ENCODE data around the gene ADGRD1. TPM values are rescaled to one million over a fixed set of nuclear protein-coding genes. Genes with fewer than 3 reads are reported as not detected.

The ADGRD1 gene
- total and polyA plus RNA-seq, 12 donors: 0.87 to 6.0 (median 1.6) TPM

GRCh38 chr12:131044760-131045381 is 91.2 kb downstream of the ADGRD1 start:
- TF ChIP-seq, protein P1, sequence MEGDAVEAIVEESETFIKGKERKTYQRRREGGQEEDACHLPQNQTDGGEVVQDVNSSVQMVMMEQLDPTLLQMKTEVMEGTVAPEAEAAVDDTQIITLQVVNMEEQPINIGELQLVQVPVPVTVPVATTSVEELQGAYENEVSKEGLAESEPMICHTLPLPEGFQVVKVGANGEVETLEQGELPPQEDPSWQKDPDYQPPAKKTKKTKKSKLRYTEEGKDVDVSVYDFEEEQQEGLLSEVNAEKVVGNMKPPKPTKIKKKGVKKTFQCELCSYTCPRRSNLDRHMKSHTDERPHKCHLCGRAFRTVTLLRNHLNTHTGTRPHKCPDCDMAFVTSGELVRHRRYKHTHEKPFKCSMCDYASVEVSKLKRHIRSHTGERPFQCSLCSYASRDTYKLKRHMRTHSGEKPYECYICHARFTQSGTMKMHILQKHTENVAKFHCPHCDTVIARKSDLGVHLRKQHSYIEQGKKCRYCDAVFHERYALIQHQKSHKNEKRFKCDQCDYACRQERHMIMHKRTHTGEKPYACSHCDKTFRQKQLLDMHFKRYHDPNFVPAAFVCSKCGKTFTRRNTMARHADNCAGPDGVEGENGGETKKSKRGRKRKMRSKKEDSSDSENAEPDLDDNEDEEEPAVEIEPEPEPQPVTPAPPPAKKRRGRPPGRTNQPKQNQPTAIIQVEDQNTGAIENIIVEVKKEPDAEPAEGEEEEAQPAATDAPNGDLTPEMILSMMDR (IDR thresholded peaks at IDR 0.05): no peak
- no peak for TF ChIP-seq POLR2A (IDR thresholded peaks at IDR 0.05)
- Histone ChIP-seq H3K9me3 (replicated peaks in 1 of 3) (no peaks in the 10 kb centered on the region), H3K4me3 (no peak overlapping the region), H3K27ac (no peak overlapping the region), H3K36me3 (replicated peaks in 1 of 2) (no peaks in the 10 kb centered on the region), H3K4me1 (replicated peaks in 1 of 2) (no peaks in the 10 kb centered on the region), H3K27me3 (no peaks in the 10 kb centered on the region)
- intact Hi-C loops (cut with DNase I): no loop called here
- WGBS, 4 donors: 92 to 94% (median 93%) methylated on average over 44 to 56 of the region's 56 CpGs
- DNase-seq: no peak

DNA sequence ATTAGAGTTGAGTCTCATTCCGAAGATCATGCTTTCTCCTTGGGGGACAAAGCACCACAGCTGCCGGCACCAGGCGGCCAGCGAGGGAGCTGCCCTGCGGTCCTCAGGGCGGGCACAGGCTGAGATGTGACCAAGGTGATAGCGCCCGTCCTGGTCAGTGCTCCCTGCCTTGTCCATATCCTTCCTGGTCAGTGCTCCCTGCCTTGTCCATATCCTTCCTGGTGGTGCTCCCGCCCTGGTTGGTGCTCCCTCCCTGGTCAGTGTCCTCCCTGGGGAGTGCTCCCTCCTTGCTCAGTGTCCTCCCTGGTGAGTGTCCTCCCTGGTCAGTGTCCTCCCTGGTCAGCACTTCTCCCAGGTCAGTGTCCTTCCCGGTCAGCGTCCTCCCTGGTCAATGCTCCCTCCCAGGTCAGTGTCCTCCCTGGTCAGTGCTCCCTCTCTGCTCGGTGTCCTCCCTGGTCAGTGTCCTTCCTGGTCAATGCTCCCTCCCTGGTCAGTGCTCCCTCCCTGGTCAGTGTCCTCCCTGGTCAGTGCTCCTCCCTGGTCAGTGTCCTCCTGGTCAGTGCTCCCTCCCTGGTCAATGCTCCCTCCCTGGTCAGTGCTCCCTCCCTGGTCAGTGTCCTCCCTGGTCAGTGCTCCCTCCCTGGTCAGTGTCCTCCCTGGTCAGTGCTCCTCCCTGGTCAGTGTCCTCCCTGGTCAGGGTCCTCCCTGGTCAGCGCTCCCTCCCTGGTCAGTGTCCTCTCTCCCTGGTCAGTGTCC is 92.2 kb downstream of the ADGRD1 start:
- H3K4me1 ChIP-seq (replicated peaks in 1 of 2): no peaks in the 10 kb centered on the region
- 87 to 93% (median 92%) methylated on average over 6 to 13 of the region's 13 CpGs for WGBS, 4 donors
- no peak for DNase-seq
- no peaks in the 10 kb centered on the region for H3K9me3 ChIP-seq (replicated peaks in 1 of 3)
- H3K27me3 ChIP-seq: no peaks in the 10 kb centered on the region
- no peak overlapping the region for H3K27ac ChIP-seq
- no peaks in the 10 kb centered on the region for H3K36me3 ChIP-seq (replicated peaks in 1 of 2)
- H3K4me3 ChIP-seq: no peak overlapping the region
- intact Hi-C loops (cut with DNase I): no loop called here
- TF ChIP-seq, protein P1 (IDR thresholded peaks at IDR 0.05): no peak
- no peak for TF ChIP-seq POLR2A (IDR thresholded peaks at IDR 0.05)

DNA sequence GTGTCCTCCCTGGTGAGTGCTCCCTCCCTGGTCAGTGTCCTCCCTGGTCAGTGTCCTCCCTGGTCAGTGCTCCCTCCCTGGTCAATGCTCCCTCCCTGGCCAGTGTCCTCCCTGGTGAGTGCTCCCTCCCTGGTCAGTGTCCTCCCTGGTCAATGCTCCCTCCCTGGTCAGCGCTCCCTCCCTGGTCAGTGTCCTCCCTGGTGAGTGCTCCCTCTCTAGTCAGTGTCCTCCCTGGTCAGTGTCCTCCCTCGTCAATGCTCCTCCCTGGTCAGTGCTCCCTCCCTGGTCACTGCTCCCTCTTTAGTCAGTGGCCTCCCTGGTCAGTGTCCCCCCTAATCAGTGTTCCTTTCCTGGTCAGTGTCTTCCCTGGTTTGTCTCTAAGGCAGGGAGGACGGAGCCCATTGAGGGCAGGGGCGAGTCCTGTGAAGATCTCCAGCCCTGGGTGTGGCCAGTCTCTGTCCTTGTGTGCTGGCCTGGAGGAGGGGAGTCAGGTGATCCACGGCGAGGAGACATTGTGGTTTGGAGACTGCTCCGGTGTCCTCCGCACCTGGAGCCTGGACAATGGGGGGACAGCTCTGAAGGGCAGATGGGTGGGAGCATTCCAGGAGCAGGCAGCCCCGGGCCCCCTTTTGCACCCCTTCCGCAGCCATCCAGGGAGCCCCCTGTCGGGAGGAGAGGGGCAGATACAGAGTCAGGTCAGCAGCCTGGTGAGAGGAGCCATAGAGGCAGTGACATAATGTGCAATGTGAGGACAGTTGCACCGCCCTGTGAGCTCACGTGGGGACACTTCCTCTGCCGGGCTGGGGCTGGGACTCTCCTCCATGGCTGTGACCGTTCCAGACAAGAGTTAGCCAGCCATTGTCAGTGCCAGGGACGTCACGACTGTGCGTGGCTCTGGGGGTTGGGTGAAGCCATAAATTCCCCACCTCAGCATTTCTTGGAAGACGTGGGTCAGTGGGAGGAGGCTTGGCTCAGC is 93.4 kb downstream of the ADGRD1 start:
- DNase-seq: no peak
- Histone ChIP-seq H3K4me3 (no peak overlapping the region), H3K27me3 (no peaks in the 10 kb centered on the region), H3K36me3 (replicated peaks in 1 of 2) (no peaks in the 10 kb centered on the region), H3K27ac (no peak overlapping the region), H3K9me3 (replicated peaks in 1 of 3) (no peaks in the 10 kb centered on the region), H3K4me1 (replicated peaks in 1 of 2) (no peaks in the 10 kb centered on the region)
- 66 to 84% (median 71%) methylated on average over 17 to 19 of the region's 19 CpGs for WGBS, 4 donors
- intact Hi-C loops (cut with DNase I): no loop called here
- TF ChIP-seq, protein P1 (IDR thresholded peaks at IDR 0.05): no peak
- no peak for TF ChIP-seq POLR2A (IDR thresholded peaks at IDR 0.05)
